NCI-H2171 (cell line): ENCODE measurements around the gene PPEF2.

Experiments
- DNase-seq: peaks from one replicate; lab custom pipeline; 2025; lab: John Stamatoyannopoulos, UW

The PPEF2 gene

DNA sequence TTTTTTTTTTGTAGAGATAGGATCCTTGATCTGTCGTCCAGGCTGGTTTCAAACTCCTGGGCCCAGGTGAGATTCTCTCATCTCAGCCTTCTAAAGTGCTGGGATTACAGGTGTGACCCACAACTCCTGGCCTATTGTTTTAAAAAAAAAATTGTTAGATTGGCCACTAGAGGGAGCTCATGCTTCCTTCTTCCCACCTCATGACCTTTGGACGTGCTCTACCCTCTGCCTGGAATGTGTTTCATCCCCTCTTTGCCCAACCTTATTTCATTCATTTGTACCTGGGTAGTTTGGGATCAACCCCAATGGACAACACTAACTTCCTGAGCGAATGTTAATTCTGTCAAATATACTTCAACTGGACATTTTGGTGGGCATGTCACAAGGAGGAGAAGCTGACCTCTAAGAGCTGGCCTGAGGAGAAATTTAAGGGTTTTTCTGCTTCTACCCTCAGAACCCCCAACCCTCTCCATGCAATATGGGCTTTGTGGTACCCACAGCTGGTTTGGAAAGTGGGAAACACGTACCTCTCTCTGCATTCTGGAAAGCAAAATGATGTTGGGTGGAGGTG is 6.4 kb downstream of the PPEF2 start:
- DNase-seq = no peak

DNA sequence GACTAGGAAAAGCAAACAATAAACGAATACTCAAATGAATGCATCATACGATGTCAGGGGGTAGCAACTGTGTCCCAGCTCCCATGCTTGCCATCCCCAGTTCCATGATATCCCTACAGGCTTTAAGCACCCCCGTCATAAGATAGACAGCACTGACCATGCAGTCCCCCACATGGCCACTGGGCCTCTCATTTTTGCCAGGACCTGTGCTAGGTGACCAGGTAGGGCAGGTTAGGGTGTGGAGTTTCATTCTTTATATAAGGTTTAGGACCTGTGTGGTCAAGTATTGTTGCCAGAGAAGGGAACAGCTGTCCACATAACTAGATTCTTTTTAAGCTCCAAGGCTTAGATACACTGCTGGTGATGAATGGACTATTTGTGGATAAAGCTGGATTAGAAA is 9.7 kb downstream of the PPEF2 start:
- DNase-seq = no peak

DNA sequence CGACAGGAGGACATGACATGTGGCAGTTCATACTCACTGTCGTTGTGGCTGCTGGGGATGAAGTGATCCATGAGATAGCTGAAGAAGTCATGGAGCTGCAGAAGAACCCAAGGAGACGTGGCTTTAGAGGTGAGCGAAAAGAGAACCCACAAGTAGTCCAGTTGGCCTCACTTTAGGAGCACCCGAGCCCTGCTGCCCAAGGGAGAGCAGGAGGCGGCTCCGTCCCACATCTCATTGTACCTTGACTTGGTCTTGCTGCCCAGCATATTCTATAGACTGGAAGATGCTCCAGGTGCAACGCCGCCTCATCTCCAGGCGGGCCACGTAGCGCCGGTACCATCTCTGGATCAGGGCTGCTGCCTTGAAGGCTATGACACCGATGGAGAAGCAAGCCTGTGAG is 10.6 kb downstream of the PPEF2 start:
- no peak for DNase-seq

DNA sequence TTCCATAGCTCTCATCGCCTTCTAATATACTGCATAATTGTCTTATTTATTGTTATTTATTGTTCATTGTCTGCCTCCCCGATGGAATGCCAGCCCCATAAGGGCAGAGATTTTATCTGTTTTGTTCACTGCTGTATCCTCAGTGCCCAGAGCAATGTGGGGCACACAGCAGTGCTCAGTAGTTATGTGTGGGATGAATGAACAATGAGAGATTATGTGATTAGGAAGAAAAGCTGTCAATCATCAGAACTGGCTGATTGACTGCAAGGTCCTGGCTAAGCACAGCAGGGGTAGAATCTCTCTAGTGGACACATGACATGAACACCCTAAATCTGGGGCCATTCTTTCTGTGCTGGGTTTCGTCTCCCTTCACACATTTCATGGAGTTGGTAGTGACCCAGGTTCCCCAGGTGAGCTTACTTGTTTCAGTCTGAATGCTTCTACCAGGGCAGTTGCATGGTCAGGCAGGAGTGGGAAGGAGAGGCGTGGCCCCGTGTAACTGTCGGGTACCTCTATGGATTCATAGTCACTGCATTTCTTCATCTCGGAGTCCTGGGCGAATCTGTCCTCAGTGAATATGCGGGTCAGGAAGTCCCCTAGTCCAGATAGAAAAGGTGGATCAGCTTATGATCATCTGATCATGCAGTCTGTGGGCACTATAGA is 12.6 kb downstream of the PPEF2 start:
- DNase-seq = no peak

DNA sequence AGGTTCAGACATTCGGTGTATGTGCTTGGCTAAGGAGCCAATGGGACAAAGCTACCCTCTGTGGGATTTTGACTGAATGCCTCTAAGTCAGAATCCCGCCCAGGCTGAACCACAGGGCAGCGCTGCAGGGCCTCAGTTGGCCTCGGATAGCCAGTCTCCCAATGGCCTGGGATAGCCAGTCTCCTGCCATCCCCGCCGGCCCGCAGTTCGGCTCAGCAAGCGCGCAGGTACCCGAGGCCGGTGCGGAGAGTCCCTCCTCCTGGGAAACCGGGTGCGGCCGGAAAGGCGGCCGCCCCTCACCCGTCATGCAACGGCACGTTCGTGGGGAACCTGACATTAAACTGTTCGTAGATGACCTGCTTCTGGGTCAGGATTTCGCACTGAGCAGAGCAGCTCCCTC is 16.1 kb downstream of the PPEF2 start:
- no peak for DNase-seq

DNA sequence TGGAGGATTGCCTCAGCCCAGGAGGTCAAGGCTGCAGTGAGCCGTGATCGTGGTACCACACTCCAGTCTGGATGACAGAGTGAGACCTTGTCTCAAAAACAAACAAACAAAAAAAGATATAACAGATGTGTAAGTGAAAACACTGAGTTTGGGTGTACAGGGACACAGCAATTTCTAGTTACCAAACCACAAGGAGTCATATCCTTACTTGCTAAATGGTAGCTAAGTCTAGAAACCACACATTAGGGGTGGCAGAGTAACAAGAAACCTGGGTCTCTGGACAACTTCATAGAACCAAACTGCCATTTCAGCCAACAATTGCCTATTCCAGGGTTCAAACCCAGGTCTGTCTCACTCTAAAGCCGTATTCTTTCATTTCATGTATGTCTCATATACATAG is 20.8 kb downstream of the PPEF2 start:
- no peak for DNase-seq

DNA sequence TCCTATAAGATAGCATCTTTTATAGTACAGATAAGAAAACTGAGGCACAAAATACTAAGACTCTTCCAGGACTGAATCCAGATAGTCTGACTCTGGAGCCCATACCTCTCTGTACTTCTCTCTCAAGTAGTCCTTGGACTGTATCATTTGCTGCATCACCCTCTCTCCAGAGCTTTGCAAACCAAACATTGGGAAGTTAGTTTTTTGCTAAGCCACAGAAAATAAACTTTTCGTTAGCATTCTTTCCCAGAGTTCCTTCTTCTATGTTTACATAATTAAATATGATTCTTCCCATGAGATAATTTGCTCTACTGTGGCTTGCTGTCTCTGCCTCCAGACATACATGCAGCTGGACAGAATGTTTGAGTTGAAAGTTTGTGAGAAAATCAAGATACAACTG is 22.0 kb downstream of the PPEF2 start:
- DNase-seq = no peak

DNA sequence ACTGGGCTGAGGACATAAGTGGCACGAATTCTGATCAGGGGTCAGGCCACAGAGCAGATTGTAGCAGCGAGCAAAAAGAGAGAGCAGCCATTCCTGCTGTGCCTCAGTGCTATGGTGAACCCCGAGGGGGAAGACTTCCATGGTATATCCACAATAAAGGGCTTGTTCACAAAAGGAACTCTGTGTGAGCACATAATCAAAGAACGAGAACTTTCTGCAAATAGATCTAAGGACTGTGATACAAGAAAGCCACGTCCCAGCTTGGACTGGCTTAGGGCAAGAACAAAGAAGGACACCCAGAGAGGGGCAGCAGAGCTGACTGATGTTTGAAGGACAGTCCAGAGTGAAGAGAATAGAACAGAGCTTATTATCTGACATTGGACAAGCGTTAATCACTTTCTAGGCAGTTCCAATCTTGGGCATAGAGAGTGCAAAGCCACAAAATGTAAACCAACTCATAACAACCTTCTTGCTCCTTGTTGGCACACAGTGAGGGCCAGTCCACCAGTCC is 24.0 kb downstream of the PPEF2 start:
- DNase-seq = no peak

DNA sequence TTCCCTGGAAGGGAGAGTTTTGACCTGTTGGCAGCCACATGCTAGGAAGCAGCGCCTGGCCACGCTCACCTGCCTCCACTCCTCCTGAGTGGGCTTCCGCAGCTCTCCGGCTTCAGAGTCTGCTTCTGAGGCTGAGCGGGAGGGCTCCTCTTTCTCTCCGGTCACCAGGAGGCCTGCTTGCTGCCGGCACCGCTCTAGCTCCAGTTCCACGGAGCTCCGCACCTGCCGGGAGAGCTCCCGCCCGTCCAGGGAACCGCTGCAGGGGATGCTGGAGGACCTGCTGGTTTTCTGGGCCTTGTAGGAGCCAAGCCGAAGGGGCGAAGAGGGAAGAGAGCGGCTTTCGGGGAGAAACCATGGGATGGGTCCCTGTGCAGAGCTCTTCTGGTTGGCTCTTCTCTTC is 26.0 kb downstream of the PPEF2 start:
- DNase-seq = no peak

DNA sequence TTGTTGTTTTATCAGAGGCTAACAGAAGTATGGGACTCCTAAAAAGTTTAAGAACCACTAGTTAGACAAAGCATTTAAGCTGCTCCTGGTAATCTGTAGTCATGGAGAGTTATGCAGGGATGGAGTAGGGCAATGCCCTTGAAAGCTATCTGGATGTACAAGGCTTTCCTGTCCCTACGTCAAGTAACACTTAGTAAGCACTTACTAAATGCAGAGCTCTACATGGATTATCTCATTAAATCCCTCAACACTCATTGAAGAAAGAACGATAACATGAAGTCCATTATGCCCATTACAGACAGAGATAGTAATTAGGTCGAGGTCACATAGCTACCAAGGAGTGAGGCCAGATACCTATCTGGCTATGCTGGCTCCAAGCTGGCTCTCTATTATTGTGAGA is 33.2 kb downstream of the PPEF2 start:
- DNase-seq = no peak

DNA sequence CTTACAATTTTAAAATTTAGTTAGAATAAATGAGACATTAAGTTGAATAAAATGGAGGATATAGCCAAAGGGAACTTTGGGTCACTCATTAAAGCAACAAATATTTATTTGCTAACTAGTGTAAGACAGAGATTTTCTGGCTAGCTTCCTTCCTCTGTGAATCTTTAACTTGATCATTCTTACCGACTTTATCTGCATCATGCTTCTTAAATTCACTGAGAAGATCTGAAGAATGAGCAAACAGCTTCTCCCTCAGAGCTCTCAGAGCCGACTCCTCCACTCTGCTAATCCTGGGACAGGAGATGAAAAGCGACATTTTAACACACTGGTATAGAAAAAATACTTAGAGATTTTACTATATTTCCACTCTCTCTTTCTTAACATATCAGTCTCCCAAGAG is 35.1 kb downstream of the PPEF2 start:
- DNase-seq = no peak

DNA sequence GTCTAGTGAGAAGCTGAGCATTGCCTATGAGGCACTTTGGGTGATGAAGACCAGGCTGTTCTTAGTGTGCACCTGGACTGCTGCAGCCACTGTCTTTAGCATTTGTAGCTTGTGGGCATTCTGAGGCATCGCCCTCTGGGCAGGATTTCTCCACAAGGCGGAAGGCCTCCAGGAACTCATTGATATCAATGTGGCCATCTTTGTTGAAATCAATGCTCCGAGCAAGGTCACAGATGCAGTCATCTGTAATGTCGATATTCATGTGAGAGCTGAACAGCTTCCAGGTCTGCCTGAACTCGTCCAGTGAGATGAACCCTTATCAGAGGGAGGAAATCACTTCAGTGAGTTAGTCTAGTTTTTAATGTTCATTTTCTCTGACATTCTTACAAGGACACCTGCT is 41.6 kb downstream of the PPEF2 start:
- no peak for DNase-seq

DNA sequence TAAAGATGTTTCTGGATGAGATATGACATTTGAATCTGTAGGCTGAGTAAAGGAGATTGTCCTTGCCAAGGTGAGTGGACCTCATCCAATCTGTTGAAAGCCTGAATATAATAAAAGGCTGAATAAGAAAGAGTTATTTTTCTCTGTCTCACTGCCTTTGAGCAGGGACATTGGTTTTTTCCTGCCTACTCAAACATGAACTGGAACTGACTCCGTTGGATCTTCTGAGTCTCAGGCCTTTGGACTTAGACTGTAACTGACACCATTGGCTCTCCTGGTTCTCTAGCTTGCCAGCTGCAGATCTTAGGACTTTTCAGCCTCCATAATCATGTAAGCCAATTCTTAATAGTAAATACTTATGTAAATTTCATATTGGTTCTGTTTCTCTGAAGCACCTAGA is 43.5 kb downstream of the PPEF2 start:
- DNase-seq = no peak

DNA sequence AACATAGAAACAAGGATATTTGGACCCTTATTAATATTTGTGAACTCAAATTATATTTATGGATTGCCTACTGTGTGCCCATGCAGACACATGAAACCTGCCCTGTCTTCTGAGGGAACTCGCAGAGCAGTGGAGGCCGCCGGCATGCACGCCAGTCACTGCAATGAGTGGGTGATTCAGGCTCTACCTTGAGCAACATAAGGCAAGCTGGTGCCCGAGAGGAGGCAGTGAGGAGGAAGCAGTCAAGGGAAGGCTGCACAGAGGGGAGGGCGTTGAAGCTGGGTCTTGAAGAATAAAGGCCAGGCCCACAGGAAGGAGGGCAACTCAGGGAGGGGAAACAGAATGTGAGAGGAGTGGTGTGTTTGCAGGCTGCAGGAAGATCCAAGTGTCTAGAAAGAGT is 52.8 kb downstream of the PPEF2 start:
- DNase-seq = no peak

DNA sequence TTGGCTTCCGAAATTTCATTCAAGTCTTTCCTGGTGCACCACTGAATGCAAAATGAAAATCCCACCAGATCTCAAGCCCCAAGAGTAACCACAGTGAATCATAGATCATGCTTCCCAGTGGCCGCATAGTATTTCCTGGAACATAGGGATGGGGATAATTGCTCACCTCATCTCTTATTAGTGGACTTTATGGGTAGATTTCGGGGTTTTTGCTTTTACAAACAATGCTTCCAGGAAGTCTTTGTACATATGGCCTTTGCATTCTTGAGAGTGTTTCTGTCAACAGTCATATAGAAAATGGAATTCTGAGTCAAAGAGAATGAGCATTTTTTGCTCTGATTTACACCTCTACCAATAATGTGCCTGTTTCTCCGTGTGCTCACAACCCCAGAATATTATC is 53.4 kb downstream of the PPEF2 start:
- DNase-seq = no peak

DNA sequence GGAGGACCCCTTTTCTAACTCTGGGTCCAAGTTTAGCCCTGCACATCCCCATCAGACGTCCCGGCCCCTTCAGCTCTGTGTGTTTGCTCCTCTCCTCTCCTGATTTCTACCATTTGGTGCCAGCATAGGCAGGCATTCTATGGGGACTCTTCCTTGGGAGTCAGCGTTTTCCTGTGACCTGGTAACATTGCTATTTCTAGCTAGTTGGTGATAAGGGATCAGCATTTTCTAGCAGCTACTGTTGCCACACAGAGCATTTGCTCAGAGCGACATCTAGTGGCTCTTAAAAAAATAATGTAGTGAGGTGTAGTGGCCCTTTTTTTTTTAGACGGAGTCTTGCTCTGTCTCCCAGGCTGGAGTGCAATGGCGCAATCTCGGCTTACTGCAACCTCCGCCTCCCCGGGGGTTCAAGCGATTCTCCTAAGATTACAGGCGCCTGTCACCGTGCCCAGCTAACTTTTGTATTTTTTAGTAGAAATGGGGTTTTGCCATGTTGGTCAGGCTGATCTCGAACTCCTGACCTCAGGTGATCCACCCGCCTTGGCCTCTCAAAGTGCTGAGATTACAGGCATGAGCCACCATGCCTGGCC is 54.0 kb downstream of the PPEF2 start:
- DNase-seq = peak; percentile 13

DNA sequence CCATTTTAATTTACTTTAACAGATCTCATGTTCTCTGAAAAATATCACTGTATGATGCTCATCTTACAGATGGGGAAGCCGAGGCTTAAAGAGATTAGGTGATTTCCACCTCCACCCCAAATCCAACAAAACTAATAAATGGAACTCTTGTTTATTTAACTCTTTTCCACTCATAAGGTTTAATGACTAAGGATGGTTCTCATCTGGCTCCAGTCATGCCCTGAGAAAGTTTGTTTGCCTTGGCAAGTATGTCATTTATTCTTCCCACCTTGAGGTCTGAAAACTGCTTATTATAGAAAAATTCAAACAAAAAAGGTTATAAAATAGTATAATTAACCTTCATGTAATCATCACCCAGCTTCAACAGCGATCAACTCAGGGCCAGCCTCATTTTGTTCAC is 56.3 kb downstream of the PPEF2 start:
- no peak for DNase-seq

DNA sequence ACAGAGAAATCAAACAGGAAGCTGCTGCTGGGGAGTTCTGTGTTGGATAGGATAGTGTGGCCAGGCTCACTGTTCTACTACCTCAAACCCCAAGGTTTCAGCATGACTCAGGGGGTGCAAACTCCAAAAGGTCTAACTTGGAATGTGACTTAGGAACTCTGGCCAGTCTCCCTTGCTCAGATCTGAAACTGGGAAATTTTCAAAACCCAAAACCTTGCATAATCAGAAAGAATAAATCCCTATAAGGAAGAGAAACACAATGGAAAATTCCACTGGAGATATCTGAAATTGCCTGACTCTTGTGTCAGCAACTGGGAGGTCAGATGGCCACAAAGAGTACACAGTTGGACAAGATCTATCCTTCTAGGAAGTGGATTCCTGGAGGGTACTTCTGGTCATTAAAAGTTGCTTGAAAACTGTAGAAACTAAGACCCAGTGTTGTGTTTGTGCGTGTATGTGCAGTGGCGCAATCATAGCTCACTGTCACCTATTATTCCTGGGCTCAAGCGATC is 58.0 kb downstream of the PPEF2 start:
- no peak for DNase-seq

DNA sequence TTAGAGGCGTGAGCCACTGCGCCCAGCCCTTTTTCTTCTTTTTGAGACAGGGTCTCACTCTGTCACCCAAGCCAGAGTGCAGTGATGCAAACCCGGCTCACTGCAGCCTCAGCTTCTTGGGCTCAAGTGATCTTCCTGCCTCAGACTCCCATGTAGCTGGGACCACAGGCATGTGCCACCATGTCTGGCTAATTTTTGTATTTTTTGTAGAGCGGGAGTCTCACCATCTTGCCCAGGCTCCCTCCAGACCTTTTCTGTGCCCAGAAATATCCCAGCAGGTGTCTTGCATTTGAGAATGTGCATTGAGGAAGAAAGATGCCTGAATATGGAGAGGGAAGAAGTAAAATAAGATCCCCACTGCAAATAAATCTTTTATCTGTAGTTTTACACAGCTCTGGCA is 58.7 kb downstream of the PPEF2 start:
- DNase-seq = no peak

DNA sequence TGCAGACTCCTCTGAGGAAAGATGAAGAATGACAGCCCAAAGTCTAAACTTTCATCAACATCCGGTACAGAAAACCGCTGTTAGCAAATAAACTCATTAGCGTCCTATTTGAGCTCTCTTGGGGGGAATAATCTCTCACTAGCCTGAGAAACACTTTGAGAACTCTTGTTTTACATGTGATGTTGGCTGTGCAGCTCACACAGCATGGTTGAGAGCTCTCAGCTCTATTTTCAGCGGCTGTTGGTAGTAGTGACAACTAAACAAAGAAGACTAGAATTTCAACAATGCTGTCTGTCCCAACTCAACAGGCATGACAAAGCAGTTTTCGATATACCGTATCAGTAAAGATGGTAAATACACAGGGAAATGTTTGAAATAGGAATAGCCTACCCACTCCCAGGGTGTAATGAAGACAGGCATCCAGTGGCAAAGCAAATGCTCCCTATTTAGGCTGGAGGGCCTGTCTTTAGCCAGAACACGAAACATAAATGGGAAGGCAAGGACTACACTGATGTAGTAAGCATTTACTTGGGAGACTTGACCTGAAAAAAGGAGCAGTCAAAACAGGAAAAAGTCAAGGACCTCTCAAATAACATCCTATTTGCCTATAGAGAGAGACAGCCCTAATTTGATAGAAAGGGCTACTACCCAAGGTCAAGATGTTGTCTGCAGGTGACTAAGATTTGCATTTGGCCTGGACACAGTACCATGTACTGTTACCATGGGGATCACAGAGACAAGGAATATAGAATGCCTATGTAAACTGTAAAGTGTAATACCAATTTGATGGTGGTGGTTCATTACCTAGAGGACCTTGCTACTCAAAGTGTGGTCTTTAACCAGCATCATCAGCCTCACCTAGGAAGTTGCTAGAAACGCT is 60.4 kb downstream of the PPEF2 start:
- no peak for DNase-seq

DNA sequence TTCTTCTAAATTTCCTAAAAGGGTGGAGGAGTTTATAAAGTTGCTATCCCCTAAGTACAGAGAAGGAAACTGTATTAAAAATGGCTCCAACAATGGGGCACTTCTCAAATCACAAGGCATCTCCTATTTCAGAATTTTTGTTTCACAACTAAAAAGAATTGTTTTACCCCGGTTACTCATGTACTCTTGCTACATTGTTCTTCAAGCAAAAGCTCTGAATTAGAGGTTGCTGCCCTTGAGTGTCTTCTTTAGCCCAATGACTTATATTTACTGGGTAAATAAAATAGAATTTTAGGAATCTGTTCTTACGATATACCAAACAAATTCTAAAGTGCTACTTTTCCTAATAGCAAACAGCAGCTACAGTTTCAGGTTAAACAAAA is 67.5 kb downstream of the PPEF2 start:
- DNase-seq = no peak

DNA sequence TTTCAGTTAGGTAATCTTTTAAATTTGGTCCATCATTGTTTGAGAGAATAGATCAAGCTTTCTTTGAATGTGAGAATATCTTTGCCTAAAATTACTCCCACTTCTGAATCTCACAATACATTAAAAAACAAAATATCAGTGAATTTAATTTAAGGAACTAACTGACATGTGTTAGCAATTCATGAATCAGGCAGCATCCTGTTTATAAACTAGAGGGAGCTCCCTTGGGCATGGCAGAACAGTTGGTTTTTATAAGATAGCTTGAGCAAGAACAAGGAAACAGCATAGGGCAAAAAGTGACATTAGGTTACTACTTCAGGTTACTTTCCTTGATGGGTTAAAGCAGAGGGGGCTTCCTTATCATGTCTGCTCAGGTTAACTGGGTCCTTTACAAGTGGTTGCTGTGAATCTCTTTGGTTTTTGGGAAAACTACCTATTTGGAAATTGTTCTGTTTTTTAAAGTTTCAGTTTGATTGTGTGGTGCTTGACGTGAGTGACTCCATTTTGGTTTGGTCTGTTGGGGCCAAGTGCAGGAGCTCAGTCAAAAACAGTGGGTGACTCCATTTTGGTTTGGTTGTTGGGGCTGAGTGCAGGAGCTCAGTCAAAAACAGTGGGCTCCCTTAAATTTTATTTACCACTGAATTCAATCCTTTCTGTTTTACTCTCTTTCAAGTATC is 68.0 kb downstream of the PPEF2 start:
- DNase-seq = no peak
